Tongue (tissue), 2 donors: ENCODE data around the gene RPUSD3. TPM values are rescaled to one million over a fixed set of nuclear protein-coding genes. Genes with fewer than 3 reads are reported as not detected.
"Not testable (repeated sequence)": the region's sequence is repeated elsewhere in the genome, so short reads cannot be mapped to it uniquely, and the experiment has no call there.

Source experiments
- DNase-seq: peaks from one replicate; pipeline ENCODE4 v3.0.0-alpha.2; 2015
- total RNA-seq: library from RNA; depleted of rRNA; stranded (reverse); fragments of >200 nt; gene quantifications from one replicate; pipeline ENCODE4 v1.2.3, GENCODE V29; 2014

Gene RPUSD3
- total RNA-seq, 1 donor from 2014 or later: 23.5 TPM

- peak; percentile 92 for DNase-seq
Measured at GRCh38 chr3:9864200-9864927, 20.6 kb upstream of the RPUSD3 start.

DNA sequence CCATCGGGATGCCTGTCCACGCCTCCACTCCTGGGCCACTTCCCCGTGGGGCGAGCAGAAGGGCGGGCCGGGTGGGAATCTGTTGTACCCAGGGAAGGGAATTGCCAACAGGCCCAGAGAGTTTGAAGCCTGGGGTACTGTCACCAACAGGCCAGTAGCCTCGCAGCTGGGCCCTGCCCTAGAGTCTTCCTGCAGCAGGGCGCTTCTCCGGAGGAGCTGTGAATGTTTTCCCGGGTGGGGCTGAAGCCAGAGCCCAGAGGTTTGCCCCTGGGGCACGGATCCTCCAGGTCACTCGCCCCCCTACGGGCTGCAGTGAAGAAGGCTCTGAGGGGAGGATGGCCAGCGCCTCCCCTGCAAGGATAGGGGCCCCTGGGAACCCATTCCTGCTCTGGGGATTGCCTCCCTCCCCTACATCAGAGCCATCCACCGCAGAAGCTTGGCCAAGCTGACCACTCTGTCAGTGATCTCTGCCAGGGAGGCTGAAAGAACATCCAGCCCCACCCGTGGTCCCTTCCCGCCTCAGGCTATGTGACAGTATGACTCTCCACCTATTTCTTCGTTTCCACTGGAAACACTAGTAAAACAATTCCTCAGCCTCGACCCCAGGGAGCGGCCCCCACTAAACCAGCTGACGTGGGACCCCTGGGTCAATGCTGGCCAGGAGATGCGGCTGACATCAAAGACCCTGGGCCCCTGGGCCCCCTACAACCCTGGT lies 19.4 kb upstream of the RPUSD3 start:
- no peak for DNase-seq

DNA sequence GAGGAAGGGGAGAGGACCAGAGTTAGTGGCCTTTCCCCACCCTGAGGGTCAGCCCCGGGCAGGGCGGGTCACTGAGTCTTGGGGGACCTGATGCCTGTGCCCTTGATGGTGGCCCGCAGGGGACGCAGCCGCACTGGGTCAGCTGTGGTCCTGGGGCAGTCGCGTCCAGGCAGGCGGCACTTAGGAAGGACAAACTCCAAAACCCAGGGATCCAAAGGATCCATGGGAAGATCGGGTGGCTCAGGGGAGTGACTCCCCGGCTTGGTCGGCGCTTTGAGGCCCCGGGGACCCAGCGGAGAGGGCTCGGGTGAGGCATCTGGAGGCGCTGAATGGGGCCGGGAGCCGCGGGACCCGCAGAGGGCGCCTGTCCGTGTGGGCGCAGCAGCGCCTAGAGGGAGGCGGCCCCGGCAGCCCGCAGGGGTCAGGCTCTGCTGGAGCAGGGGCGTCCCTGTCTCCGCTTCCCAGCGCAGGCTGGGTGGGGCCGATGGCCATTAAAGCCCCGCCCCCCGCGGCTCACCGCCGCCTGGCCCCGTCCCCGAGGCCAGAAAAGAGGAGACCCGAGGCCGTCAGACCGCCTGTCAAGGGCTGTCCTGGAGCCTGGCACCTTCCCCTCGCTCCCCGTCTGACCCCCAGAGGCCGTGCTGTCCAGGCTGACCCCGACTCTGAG lies 18.7 kb upstream of the RPUSD3 start:
- DNase-seq: peak; percentile 62

- no peak for DNase-seq
Measured at GRCh38 chr3:9861626-9862130, 17.9 kb upstream of the RPUSD3 start.

DNA sequence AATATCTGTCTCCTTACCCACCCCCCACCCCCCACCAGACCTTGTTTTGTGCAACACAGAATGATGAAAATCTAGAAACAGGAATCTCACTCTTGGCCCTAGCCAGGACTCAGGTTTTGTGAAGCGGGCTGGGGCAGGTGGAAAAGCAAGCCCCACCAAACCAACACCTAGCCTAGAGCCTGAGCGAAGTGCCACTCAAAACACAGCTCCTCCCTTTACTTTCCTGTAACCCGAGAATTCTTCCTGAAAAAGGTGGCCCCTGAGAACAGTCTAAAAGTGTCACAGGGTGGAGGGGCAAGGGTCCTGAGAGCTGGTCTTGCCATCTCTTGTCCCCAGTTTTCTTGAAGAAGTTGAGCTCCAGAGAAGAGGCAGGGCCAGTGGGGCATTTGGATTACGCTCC lies 17.4 kb upstream of the RPUSD3 start:
- no peak for DNase-seq

- DNase-seq: no peak
Measured at GRCh38 chr3:9859530-9860025, 15.8 kb upstream of the RPUSD3 start.

- DNase-seq: no peak
Measured at GRCh38 chr3:9855594-9855993, 11.8 kb upstream of the RPUSD3 start.

DNA sequence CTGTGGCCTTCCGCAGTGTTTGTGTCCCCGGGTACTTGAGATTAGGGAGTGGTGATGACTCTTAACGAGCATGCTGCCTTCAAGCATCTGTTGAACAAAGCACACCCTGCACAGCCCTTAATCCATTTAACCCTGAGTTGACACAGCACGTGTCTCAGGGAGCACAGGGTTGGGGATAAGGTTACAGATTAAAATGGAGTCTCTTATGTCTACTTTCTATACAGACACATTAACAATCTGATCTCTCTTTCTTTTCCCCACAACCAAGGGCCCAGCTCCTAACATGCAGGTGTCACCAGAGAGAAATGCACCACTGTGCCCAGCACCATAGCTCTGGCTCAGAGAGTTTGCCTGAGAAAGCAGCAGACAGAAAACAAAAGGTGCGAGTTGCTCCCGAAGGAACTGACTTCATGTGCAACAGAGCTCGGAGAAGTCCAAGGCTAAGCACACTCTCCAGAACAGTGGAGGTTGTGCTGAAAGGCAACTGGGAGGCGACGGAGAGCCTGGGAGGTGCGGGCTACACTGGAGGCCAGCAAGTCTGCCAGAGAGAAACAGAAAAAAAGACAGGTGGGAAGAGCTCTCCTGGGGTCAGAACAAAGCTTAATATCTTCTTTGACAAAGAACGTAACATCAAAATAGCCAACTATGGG lies 10.6 kb upstream of the RPUSD3 start:
- DNase-seq: peak; percentile 37

DNA sequence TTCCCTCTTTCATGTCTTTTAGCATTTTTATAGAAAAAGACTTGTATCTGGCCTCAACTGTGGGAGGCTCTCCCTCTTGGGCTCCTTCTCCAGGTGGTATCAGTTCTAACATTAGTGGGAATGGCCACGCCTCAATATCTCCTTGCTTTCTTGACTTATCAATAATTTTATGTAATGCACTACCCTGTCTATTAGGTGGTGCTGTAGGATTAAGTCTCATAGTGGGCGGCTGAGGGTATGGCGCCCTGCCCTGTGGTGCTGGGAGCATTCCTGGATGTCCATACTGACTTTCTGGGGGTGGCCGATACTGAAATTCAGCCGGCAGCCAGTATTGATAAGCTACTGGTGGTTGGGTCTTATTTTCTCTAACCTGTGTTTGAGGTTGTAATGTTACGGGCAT lies 8.7 kb upstream of the RPUSD3 start:
- DNase-seq: no peak

DNA sequence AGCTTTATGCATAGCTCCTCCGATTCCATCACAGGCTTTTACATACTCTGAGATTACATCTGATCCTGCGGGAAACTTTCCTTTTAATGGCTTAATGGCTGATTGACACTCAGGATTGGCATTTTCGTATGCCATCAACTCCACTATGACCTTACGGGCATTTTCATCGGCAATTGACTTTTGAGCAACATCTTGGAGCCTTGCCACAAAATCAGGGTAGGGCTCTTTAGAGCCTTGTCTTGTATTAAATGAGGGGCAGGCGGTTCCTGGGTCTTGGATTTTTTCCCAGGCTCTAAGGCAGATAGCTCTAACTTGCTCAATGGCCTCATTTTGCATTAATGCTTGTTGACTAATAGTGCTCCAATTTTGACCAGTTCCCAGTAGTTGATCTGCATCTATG lies 8.1 kb upstream of the RPUSD3 start:
- DNase-seq: not testable (repeated sequence)

GRCh38 chr3:9851383-9851782 lies 7.6 kb upstream of the RPUSD3 start:
- not testable (repeated sequence) for DNase-seq

GRCh38 chr3:9848860-9849259 lies 5.1 kb upstream of the RPUSD3 start:
- peak; percentile 45 for DNase-seq

DNA sequence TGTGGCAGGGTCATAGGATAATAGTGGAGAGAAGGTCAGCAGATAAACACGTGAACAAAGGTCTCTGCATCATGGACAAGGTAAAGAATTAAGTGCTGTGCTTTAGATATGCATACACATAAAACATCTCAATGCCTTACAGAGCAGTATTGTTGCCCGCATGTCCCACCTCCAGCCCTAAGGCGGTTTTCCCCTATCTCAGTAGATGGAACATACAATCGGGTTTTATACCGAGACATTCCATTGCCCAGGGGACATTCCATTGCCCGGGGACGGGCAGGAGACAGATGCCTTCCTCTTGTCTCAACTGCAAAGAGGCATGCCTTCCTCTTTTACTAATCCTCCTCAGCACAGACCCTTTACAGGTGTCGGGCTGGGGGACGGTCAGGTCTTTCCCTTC lies 4.1 kb upstream of the RPUSD3 start:
- DNase-seq: not testable (repeated sequence)

DNA sequence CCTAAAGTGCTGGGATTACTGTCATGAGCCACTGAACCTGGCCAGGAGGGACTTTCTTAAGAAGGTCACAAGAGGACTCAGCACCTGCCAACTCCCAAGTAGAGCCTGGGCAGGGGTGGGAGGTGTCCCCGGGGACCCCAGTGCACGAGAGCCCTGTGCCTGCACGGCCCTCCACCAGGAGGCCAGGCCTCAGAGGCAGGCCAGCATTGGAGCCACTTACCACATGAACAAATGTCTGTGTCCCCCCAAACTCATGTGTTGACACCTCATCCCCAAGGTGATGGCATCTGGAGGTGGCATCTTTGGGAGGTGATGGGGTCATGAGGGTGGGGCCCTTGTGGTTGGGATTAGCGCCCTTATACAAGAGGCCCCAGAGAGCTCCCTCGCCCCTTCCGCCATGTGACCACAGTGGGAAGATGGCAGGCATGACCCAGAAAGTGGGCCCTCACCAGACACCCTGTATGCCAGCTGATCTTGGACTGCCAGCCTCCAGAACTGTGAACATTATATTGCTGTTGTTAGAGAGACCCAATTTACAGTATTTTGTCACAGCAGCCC lies 3.2 kb upstream of the RPUSD3 start:
- no peak for DNase-seq

DNA sequence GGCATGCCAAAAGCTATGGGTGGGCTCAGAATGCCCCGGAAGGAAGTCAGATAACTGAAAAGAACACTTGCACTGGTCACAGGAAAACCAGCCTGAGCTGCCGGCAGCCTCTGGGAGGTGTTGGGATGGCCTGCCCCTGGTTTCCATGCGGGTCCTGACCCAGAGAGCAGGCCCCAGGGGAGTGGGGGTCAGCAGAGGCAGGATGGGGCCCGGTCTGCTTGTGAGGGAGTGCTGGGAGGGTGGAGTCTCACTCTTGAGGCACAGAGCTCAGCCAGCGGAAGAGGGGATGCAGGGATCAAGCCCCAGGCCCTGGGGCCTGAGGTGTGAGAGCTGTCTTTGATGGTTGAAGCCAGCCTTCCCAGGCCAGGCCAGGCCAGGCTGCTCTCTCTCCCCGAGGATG lies 2.4 kb upstream of the RPUSD3 start:
- no peak for DNase-seq

GRCh38 chr3:9841015-9841414 lies 2.8 kb downstream of the RPUSD3 start:
- DNase-seq: no peak

DNA sequence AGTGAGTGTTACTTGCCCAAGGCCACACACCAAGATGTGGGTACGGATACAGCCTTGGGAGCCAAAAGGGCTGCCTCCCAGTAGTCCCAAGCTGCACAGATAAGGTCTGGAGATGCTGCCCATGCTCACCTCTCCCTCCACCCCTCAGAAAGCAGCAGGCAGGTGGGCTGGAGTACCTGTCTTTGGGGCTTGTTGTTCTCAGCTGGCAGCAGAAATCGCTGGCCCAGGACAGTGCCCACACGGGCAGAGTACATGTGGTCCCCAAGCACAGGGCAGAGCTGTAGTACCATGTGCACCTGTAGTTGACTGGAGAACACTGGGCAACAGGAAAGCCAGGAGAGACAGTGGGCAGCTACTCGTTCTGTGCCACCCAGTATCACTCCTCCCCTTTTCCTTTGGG lies 5.0 kb downstream of the RPUSD3 start:
- no peak for DNase-seq

DNA sequence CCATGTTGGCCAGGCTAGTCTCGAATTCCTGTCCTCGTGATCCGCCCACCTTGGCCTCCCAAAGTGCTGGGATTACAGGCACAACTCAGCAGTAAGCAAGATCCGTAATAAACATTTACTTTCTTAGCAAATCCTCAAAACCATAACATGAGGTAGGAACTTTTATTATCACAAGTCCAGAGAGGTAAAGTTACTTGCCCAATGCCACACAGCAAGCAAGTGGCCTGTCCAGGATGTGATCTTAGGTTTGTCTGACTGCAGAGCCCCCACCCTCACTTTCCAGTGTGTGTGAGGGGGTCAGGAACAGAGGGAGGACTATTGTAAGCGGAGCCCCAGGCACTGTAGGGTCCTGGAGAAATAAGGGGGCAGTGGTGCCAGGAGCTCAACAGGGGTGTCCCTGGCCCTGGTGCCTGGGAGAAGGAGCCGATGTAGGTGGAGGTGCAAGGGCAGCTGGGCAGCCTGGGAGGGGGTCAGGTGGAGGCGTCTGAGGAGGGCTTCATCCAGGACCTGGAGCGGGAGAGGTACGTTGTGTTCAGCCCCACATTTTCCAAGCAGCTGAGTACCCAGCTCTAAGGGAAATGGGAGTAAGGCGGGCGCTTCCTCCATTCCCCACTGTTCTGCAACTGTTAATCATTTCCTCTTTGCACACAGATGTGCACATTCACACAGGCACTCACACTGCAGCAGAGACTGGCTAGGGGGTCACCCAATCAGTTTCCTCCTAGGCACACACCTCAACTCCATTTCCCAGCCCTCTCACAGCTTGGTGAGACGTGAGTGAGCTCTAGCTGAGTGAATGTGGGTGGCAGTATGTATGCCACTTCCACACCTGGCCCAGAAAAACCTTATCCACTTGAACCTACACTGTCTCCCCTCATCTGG lies 5.9 kb downstream of the RPUSD3 start:
- no peak for DNase-seq

DNA sequence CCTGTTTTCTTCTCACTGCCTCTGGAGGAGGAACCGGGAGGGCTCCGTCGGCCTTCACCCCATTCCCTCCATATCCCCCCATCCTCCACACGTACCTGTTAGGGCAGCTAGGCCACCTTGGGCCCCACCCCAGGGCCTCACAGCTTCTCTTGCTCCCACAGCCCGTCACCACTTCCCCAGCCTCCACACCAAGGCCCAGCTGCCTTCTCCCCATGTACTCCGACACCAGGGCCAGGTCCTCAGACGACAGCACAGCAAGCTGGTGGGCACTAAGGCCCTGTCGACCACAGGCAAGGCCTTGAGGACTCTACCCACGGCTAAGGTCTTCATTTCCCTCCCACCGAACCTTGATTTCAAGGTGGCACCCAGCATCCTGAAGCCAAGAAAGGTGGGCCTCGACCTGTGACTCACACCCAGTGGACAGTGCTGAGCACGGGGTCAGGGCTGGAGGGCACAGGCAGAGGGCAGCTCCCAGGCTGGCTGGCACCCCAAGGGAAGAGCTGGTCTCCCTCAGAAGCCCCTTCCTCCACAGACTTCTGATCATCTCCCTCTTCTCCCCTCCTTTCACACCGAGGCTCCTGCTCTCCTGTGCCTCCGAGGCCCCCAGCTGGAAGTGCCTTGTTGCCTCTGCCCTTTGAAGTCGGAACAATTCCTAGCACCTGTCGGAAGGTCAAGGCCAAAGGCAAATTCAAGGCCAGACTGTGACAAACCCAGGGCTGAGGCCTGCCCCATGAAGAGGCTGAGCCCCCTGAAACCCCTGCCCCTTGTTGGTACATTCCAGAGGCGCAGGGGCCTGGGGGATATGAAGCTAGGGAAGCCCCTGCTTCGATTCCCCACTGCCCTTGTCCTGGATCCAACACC lies 9.1 kb downstream of the RPUSD3 start:
- DNase-seq: no peak

- no peak for DNase-seq
Measured at GRCh38 chr3:9833078-9833477, 10.7 kb downstream of the RPUSD3 start.
